Measurements from ENCODE around the gene PHAF1. TPM values are rescaled to one million over a fixed set of nuclear protein-coding genes. Genes with fewer than 3 reads are reported as not detected.

PHAF1 gene
- total RNA-seq, 4 donors from 2014 or later = 23.3 to 63.4 (median 48.9) TPM

GRCh38 chr16:67088551-67088950 lies 21.2 kb upstream of the PHAF1 start:
- Histone ChIP-seq H3K36me3 (peaks cover 0 to 3% of the 10 kb centered on the region in 2 donors), H3K27me3 (no peaks in the 10 kb centered on the region), H3K9me3 (no peaks in the 10 kb centered on the region), H3K27ac (peak overlapping the region in 1 of 4 donors; percentile 6), H3K4me1 (peaks cover 27 to 55% of the 10 kb centered on the region in 2 donors), H3K4me3 (no peak overlapping the region)
- intact Hi-C loops (cut with DNase I; ENCODE audit: low total_unique reads) (no loop called here), in situ Hi-C loops (cut with MboI; ENCODE audit: low sequenced_read_pairs in 4 of 4) (no loop called here)
- ATAC-seq = no peak
- TF ChIP-seq POLR2A (IDR thresholded peaks at IDR 0.05) = no peak
- no peak for TF ChIP-seq CTCF (IDR thresholded peaks at IDR 0.05 in 4 of 5, conservative IDR thresholded peaks at IDR 0.05 in 1 of 5)
- DNase-seq = no peak

- no peak for ATAC-seq
Measured at GRCh38 chr16:67089101-67089500, 20.6 kb upstream of the PHAF1 start.

GRCh38 chr16:67091906-67092566 lies 17.7 kb upstream of the PHAF1 start:
- intact Hi-C loops (cut with DNase I; ENCODE audit: low total_unique reads) = no loop called here

More at GRCh38 chr16:67089101-67089500, 20.6 kb upstream of the PHAF1 start:
- Histone ChIP-seq H3K27ac (no peak overlapping the region), H3K36me3 (peaks cover 0 to 3% of the 10 kb centered on the region in 2 donors), H3K9me3 (no peaks in the 10 kb centered on the region), H3K4me3 (no peak overlapping the region), H3K27me3 (no peaks in the 10 kb centered on the region), H3K4me1 (peaks cover 26 to 51% of the 10 kb centered on the region in 2 donors)
- TF ChIP-seq CTCF (IDR thresholded peaks at IDR 0.05 in 4 of 5, conservative IDR thresholded peaks at IDR 0.05 in 1 of 5) (no peak), POLR2A (IDR thresholded peaks at IDR 0.05) (no peak)
- intact Hi-C loops (cut with DNase I; ENCODE audit: low total_unique reads) (no loop called here), in situ Hi-C loops (cut with MboI; ENCODE audit: low sequenced_read_pairs in 4 of 4) (no loop called here)
- no peak for DNase-seq

GRCh38 chr16:67093098-67093726 lies 16.5 kb upstream of the PHAF1 start:
- no peak overlapping the region for H3K27ac ChIP-seq
- H3K9me3 ChIP-seq = no peaks in the 10 kb centered on the region
- H3K36me3 ChIP-seq = peaks cover 0 to 3% of the 10 kb centered on the region in 2 donors
- intact Hi-C loops (cut with DNase I; ENCODE audit: low total_unique reads) = no loop called here
- ATAC-seq = no peak
- no peaks in the 10 kb centered on the region for H3K27me3 ChIP-seq
- peaks cover 9 to 21% of the 10 kb centered on the region in 2 donors for H3K4me1 ChIP-seq
- in situ Hi-C loops (cut with MboI; ENCODE audit: low sequenced_read_pairs in 4 of 4) = no loop called here
- no peak for TF ChIP-seq POLR2A (IDR thresholded peaks at IDR 0.05)
- no peak for TF ChIP-seq CTCF (IDR thresholded peaks at IDR 0.05 in 4 of 5, conservative IDR thresholded peaks at IDR 0.05 in 1 of 5)
- H3K4me3 ChIP-seq = no peak overlapping the region
- DNase-seq = no peak

More at GRCh38 chr16:67091906-67092566, 17.7 kb upstream of the PHAF1 start:
- H3K27ac ChIP-seq = no peak overlapping the region
- TF ChIP-seq POLR2A (IDR thresholded peaks at IDR 0.05) (no peak), CTCF (IDR thresholded peaks at IDR 0.05 in 4 of 5, conservative IDR thresholded peaks at IDR 0.05 in 1 of 5) (no peak)
- no peak for DNase-seq
- no peaks in the 10 kb centered on the region for H3K9me3 ChIP-seq
- no peak for ATAC-seq
- H3K36me3 ChIP-seq = peaks cover 0 to 3% of the 10 kb centered on the region in 2 donors
- no peak overlapping the region for H3K4me3 ChIP-seq
- in situ Hi-C loops (cut with MboI; ENCODE audit: low sequenced_read_pairs in 4 of 4) = no loop called here
- H3K4me1 ChIP-seq = peaks cover 13 to 27% of the 10 kb centered on the region in 2 donors
- H3K27me3 ChIP-seq = no peaks in the 10 kb centered on the region

Measured in gastrocnemius medialis (tissue), 4 donors.